CD4-positive, CD25-positive, alpha-beta regulatory T cell (primary cell): Measurements from ENCODE around the gene TNFAIP2. TPM values are rescaled to one million over a fixed set of nuclear protein-coding genes. Genes with fewer than 3 reads are reported as not detected.
"Not testable (repeated sequence)": the region's sequence is repeated elsewhere in the genome, so short reads cannot be mapped to it uniquely, and the experiment has no call there.

Experiments
- ATAC-seq, 2 donors: fragments of 150-1000 bp; cut with Tn5 transposase; one replicate each; pipeline ENCODE4 v1.10.0; 2021; ENCODE audit warnings: low read depth in 2 of 2, moderate number of reproducible peaks in 2 of 2, moderate library complexity in 1 of 2
- DNase-seq, 3 donors: peaks; one replicate each; pipeline versions ENCODE4 v3.0.0 to v3.0.0-alpha.2; 2012 to 2022; ENCODE audit warnings: mixed read lengths in 1 of 3
- H3K27ac ChIP-seq: one replicate; pipeline ENCODE4 v1.7.0; 2013; ENCODE audit warnings: mild to moderate bottlenecking, low read length; ENCODE audit not compliant: insufficient read depth, poor library complexity, severe bottlenecking
- H3K27me3 ChIP-seq: one replicate; pipeline ENCODE4 v1.7.0; 2013; ENCODE audit warnings: low read length; ENCODE audit not compliant: control insufficient read depth, insufficient read depth
- H3K36me3 ChIP-seq: one replicate; pipeline ENCODE4 v1.7.0; 2013; ENCODE audit warnings: mild to moderate bottlenecking, low read length, moderate library complexity; ENCODE audit not compliant: control insufficient read depth, insufficient read depth
- H3K4me1 ChIP-seq: 2 replicates; pipeline ENCODE4 v1.7.0; 2013; ENCODE audit warnings: mild to moderate bottlenecking, low read length; ENCODE audit not compliant: insufficient read depth, control insufficient read depth, poor library complexity, severe bottlenecking
- H3K4me3 ChIP-seq: one replicate; pipeline ENCODE4 v1.7.0; 2013; ENCODE audit warnings: low read depth, mild to moderate bottlenecking, low read length, moderate library complexity
- H3K9me3 ChIP-seq, 2 experiments: 1 replicate in 1 of 2; 2 replicates in 1 of 2; pipeline ENCODE4 v1.7.0; 2013; ENCODE audit warnings: low read length in 2 of 2, mild to moderate bottlenecking in 1 of 2, moderate library complexity in 1 of 2; ENCODE audit not compliant: control insufficient read depth in 2 of 2
- H3K27ac Mint-ChIP-seq, 3 donors: one replicate each; pipeline ENCODE4 v1.8.0; 2020 to 2022; ENCODE audit warnings: mild to moderate bottlenecking in 3 of 3, mixed read lengths in 3 of 3, moderate library complexity in 2 of 3
- H3K27me3 Mint-ChIP-seq: one replicate; pipeline ENCODE4 v1.8.0; 2022; ENCODE audit warnings: mild to moderate bottlenecking, mixed read lengths
- H3K36me3 Mint-ChIP-seq: one replicate; pipeline ENCODE4 v1.8.0; 2020; ENCODE audit warnings: mixed read lengths
- H3K4me1 Mint-ChIP-seq, 4 donors: one replicate each; pipeline ENCODE4 v1.8.0; 2020 to 2022; ENCODE audit warnings: mixed read lengths in 4 of 4, mild to moderate bottlenecking in 1 of 4
- H3K4me3 Mint-ChIP-seq, 4 donors: one replicate each; pipeline ENCODE4 v1.8.0; 2020 to 2022; ENCODE audit warnings: mild to moderate bottlenecking in 4 of 4, mixed read lengths in 4 of 4, moderate library complexity in 3 of 4
- H3K9me3 Mint-ChIP-seq, 7 donors: one replicate each; pipeline ENCODE4 v1.8.0; 2020 to 2022; ENCODE audit warnings: mixed read lengths in 7 of 7, mild to moderate bottlenecking in 3 of 7, moderate library complexity in 2 of 7
- polyA plus RNA-seq, 4 donors: library from polyadenylated mRNA; unstranded; fragments of 300-500 nt; fragmentation: Illumina TruSeq; gene quantifications; one replicate each; pipeline ENCODE4 v1.2.3, GENCODE V29; 2021
- total RNA-seq: library from RNA; stranded (reverse); gene quantifications from one replicate; pipeline ENCODE4 v1.2.3, GENCODE V29; 2022

TNFAIP2 gene
- total and polyA plus RNA-seq, 5 donors from 2014 or later: 0.64 TPM; not detected in 4

GRCh38 chr14:103171206-103171605 lies 47.9 kb downstream of the TNFAIP2 start:
- not testable (repeated sequence) for H3K4me1 ChIP-seq, H3K27me3 ChIP-seq, H3K9me3 ChIP-seq, H3K4me3 ChIP-seq, ATAC-seq, H3K4me3 Mint-ChIP-seq, H3K4me1 Mint-ChIP-seq, H3K27ac Mint-ChIP-seq, H3K27ac ChIP-seq, H3K36me3 ChIP-seq, H3K36me3 Mint-ChIP-seq, DNase-seq
- H3K9me3 Mint-ChIP-seq: peaks cover 0 to 46% (median 2%) of the 10 kb centered on the region in 7 donors
- H3K27me3 Mint-ChIP-seq: peaks cover 27% of the 10 kb centered on the region

DNA sequence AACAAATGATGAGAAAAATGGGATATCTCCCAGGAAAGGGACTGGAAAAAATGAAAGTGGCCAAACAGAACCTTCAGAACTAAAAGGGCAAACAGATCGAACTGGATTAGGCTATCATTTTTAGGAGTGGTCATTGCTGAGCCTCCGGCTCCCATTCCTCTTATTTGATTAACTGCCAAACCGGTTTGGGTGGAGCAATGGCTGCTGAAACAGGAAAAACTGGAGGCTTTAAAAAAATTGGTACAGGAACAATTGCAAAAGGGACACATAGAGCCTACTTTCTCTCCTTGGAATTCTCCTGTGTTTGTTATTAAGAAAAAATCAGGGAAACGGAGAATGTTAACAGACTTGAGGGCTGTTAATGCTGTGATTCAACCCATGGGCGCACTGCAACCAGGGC lies 49.7 kb downstream of the TNFAIP2 start:
- no peak for ATAC-seq
- H3K4me1 ChIP-seq: no peaks in the 10 kb centered on the region
- DNase-seq: no peak
- H3K36me3 ChIP-seq: no peaks in the 10 kb centered on the region
- Mint-ChIP-seq H3K4me3 (no peak overlapping the region), H3K27ac (no peak overlapping the region), H3K4me1 (no peaks in the 10 kb centered on the region), H3K9me3 (peaks cover 0 to 46% (median 2%) of the 10 kb centered on the region in 7 donors), H3K36me3 (no peaks in the 10 kb centered on the region), H3K27me3 (peaks cover 27% of the 10 kb centered on the region)
- no peaks in the 10 kb centered on the region for H3K27me3 ChIP-seq
- H3K27ac ChIP-seq: no peak overlapping the region
- H3K9me3 ChIP-seq: peaks cover 4% of the 10 kb centered on the region in 2 experiments
- no peak overlapping the region for H3K4me3 ChIP-seq

DNA sequence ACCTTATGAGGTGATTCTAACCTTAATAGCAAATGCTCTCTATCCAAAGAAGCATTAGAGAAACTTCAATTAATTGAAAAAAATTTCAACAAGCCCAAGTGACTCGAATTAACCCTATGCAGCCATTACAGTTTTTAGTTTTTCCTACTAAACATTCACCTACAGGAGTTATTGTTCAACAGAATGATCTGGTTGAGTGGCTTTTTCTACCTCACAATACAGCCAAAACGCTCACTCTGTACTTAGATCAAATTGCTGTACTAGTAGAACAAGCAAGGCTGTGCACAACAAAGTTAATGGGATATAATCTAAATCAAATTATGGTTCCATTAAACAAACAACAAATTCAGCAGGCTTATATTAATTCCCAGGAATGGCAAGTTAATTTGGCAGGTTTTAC lies 50.6 kb downstream of the TNFAIP2 start:
- not testable (repeated sequence) for ATAC-seq, H3K4me3 Mint-ChIP-seq
- peaks cover 0 to 46% (median 2%) of the 10 kb centered on the region in 7 donors for H3K9me3 Mint-ChIP-seq

GRCh38 chr14:103176176-103176575 lies 52.9 kb downstream of the TNFAIP2 start:
- not testable (repeated sequence) for H3K4me1 ChIP-seq, H3K27me3 ChIP-seq, H3K27ac Mint-ChIP-seq, H3K4me3 ChIP-seq, H3K27ac ChIP-seq, DNase-seq, H3K9me3 ChIP-seq, H3K4me1 Mint-ChIP-seq, H3K36me3 ChIP-seq, H3K4me3 Mint-ChIP-seq, H3K36me3 Mint-ChIP-seq, ATAC-seq
- Mint-ChIP-seq H3K27me3 (peaks cover 20% of the 10 kb centered on the region), H3K9me3 (peaks cover 0 to 30% (median 2%) of the 10 kb centered on the region in 7 donors)

More for the DNA sequence above, 50.6 kb downstream of the TNFAIP2 start:
- not testable (repeated sequence) for H3K36me3 ChIP-seq, H3K4me1 Mint-ChIP-seq, H3K27me3 ChIP-seq, H3K27ac Mint-ChIP-seq, H3K9me3 ChIP-seq, H3K27ac ChIP-seq, H3K36me3 Mint-ChIP-seq, DNase-seq, H3K4me1 ChIP-seq, H3K4me3 ChIP-seq
- peaks cover 27% of the 10 kb centered on the region for H3K27me3 Mint-ChIP-seq

GRCh38 chr14:103177376-103177775 lies 54.1 kb downstream of the TNFAIP2 start:
- Histone ChIP-seq H3K36me3 (no peaks in the 10 kb centered on the region), H3K4me1 (no peaks in the 10 kb centered on the region), H3K4me3 (no peak overlapping the region), H3K9me3 (peaks cover 0 to 4% of the 10 kb centered on the region in 2 experiments), H3K27ac (no peak overlapping the region), H3K27me3 (no peaks in the 10 kb centered on the region)
- no peaks in the 10 kb centered on the region for H3K36me3 Mint-ChIP-seq
- no peak overlapping the region for H3K4me3 Mint-ChIP-seq
- ATAC-seq: no peak
- peaks cover 18% of the 10 kb centered on the region for H3K27me3 Mint-ChIP-seq
- H3K9me3 Mint-ChIP-seq: peaks cover 0 to 29% (median 2%) of the 10 kb centered on the region in 7 donors
- no peak for DNase-seq
- H3K27ac Mint-ChIP-seq: no peak overlapping the region
- no peaks in the 10 kb centered on the region for H3K4me1 Mint-ChIP-seq

GRCh38 chr14:103178521-103178920 lies 55.3 kb downstream of the TNFAIP2 start:
- DNase-seq (no peak), ATAC-seq (no peak)
- no peak overlapping the region for H3K4me3 Mint-ChIP-seq
- Histone ChIP-seq H3K4me3 (no peak overlapping the region), H3K36me3 (no peaks in the 10 kb centered on the region), H3K4me1 (no peaks in the 10 kb centered on the region), H3K9me3 (peaks cover 0 to 2% of the 10 kb centered on the region in 2 experiments), H3K27me3 (no peaks in the 10 kb centered on the region), H3K27ac (no peak overlapping the region)
- H3K4me1 Mint-ChIP-seq: no peaks in the 10 kb centered on the region
- no peaks in the 10 kb centered on the region for H3K36me3 Mint-ChIP-seq
- H3K9me3 Mint-ChIP-seq: peaks cover 0 to 19% (median 0%) of the 10 kb centered on the region in 7 donors
- H3K27me3 Mint-ChIP-seq: peaks cover 19% of the 10 kb centered on the region
- H3K27ac Mint-ChIP-seq: no peak overlapping the region

GRCh38 chr14:103179094-103179493 lies 55.8 kb downstream of the TNFAIP2 start:
- H3K9me3 Mint-ChIP-seq: peaks cover 0 to 16% (median 0%) of the 10 kb centered on the region in 7 donors
- ATAC-seq (no peak), DNase-seq (no peak)
- Histone ChIP-seq H3K4me3 (no peak overlapping the region), H3K36me3 (no peaks in the 10 kb centered on the region), H3K27me3 (no peaks in the 10 kb centered on the region), H3K9me3 (no peaks in the 10 kb centered on the region), H3K27ac (no peak overlapping the region), H3K4me1 (no peaks in the 10 kb centered on the region)
- H3K4me1 Mint-ChIP-seq: no peaks in the 10 kb centered on the region
- H3K27me3 Mint-ChIP-seq: peaks cover 15% of the 10 kb centered on the region
- H3K36me3 Mint-ChIP-seq: no peaks in the 10 kb centered on the region
- H3K27ac Mint-ChIP-seq: no peak overlapping the region
- no peak overlapping the region for H3K4me3 Mint-ChIP-seq

- DNase-seq (no peak), ATAC-seq (no peak)
- H3K9me3 Mint-ChIP-seq: peaks cover 0 to 6% (median 0%) of the 10 kb centered on the region in 7 donors
- no peak overlapping the region for H3K4me3 Mint-ChIP-seq
- Histone ChIP-seq H3K27me3 (no peaks in the 10 kb centered on the region), H3K9me3 (no peaks in the 10 kb centered on the region), H3K4me1 (no peaks in the 10 kb centered on the region), H3K36me3 (no peaks in the 10 kb centered on the region), H3K4me3 (no peak overlapping the region), H3K27ac (no peak overlapping the region)
- no peaks in the 10 kb centered on the region for H3K36me3 Mint-ChIP-seq
- H3K27me3 Mint-ChIP-seq: peaks cover 15% of the 10 kb centered on the region
- no peaks in the 10 kb centered on the region for H3K4me1 Mint-ChIP-seq
- no peak overlapping the region for H3K27ac Mint-ChIP-seq
Observed at GRCh38 chr14:103180331-103180730, 57.1 kb downstream of the TNFAIP2 start.
